Esophagus muscularis mucosa (tissue), 4 donors: ENCODE measurements around the gene MED22.

Source experiments
- EP300 ChIP-seq: sonication (generic); formaldehyde crosslinking; IDR thresholded peaks from one replicate; pipeline ENCODE4 v1.6.1; 2017; ENCODE audit warnings: antibody characterized with exemption
- POLR2A ChIP-seq: fragments of 450-650 bp; IDR thresholded peaks from one replicate; pipeline ENCODE4 v1.6.1; 2017; ENCODE audit warnings: antibody characterized with exemption, moderate library complexity, mild to moderate bottlenecking, low read depth
- POLR2AphosphoS5 ChIP-seq, 2 donors: sonication (generic); formaldehyde crosslinking; IDR thresholded peaks; one replicate each; pipeline ENCODE4 v1.6.1; 2017; ENCODE audit warnings: antibody characterized with exemption in 2 of 2
- TF ChIP-seq, protein P1 (sequence below), 3 experiments: fragments of 200-600 bp in 2 of 3; fragments of 450-650 bp in 1 of 3; sonication (generic) in 2 of 3; IDR thresholded peaks; one replicate each; pipeline ENCODE4 v1.5.1; 2017 to 2019; ENCODE audit warnings: antibody characterized with exemption in 3 of 3, mild to moderate bottlenecking in 2 of 3, moderate library complexity in 1 of 3

DNA sequence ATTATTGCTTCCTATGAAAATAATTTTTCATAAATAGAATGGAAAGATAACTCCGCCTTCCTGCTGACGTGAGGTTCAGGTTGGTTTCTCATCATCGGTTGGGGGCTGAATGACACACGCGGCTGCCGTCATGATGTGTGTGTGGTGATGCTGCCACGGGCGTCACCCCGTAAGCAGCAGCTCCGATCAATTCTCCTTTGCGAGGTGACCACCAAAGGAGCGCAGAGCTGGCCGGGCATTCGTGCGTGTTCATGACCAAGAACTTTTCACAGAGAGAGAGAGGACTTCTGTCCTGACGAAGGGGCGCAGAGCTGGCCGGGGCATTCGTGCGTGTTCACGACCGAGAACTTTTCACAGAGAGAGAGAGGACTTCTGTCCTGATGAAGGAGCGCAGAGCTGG lies 42.2 kb downstream of the MED22 start:
- TF ChIP-seq, protein P1, sequence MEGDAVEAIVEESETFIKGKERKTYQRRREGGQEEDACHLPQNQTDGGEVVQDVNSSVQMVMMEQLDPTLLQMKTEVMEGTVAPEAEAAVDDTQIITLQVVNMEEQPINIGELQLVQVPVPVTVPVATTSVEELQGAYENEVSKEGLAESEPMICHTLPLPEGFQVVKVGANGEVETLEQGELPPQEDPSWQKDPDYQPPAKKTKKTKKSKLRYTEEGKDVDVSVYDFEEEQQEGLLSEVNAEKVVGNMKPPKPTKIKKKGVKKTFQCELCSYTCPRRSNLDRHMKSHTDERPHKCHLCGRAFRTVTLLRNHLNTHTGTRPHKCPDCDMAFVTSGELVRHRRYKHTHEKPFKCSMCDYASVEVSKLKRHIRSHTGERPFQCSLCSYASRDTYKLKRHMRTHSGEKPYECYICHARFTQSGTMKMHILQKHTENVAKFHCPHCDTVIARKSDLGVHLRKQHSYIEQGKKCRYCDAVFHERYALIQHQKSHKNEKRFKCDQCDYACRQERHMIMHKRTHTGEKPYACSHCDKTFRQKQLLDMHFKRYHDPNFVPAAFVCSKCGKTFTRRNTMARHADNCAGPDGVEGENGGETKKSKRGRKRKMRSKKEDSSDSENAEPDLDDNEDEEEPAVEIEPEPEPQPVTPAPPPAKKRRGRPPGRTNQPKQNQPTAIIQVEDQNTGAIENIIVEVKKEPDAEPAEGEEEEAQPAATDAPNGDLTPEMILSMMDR (IDR thresholded peaks at IDR 0.05) = no peak
- no peak for TF ChIP-seq POLR2A
- TF ChIP-seq POLR2AphosphoS5 (IDR thresholded peaks at IDR 0.05) = no peak
- no peak for TF ChIP-seq EP300
